Measurements from ENCODE around the gene TMC5. TPM values are rescaled to one million over a fixed set of nuclear protein-coding genes. Genes with fewer than 3 reads are reported as not detected.

Gene TMC5
- polyA plus RNA-seq, 1 donor from 2014 or later: not detected

GRCh38 chr16:19379838-19380237 is 37.8 kb upstream of the TMC5 start:
- TF ChIP-seq EZH2 (IDR thresholded peaks at IDR 0.05; ENCODE audit: borderline replicate concordance, insufficient read depth, low read length, poor library complexity, severe bottlenecking) (no peak), RAD21 (conservative IDR thresholded peaks at IDR 0.05) (no peak), SMC3 (conservative IDR thresholded peaks at IDR 0.05; ENCODE audit: poor library complexity) (no peak), CTCF (IDR thresholded peaks at IDR 0.05; ENCODE audit: poor library complexity, severe bottlenecking) (no peak), MXI1 (conservative IDR thresholded peaks at IDR 0.05; ENCODE audit: poor library complexity, severe bottlenecking) (no peak), POLR2AphosphoS5 (IDR thresholded peaks at IDR 0.05) (no peak)
- no peak overlapping the region for H3K27ac ChIP-seq (ENCODE audit: low read length)
- no peaks in the 10 kb centered on the region for H4K20me1 ChIP-seq (ENCODE audit: insufficient read depth)
- no peaks in the 10 kb centered on the region for H3K9me2 ChIP-seq (ENCODE audit: insufficient read depth, low read length)
- no peak overlapping the region for H3K9ac ChIP-seq (ENCODE audit: low read length)
- H3K27me3 ChIP-seq (ENCODE audit: insufficient read depth, low read depth, low read length): no peaks in the 10 kb centered on the region
- no peaks in the 10 kb centered on the region for H3K79me2 ChIP-seq (replicated peaks; ENCODE audit: insufficient read depth, low read length)
- H3K9me3 ChIP-seq (ENCODE audit: low read length): no peaks in the 10 kb centered on the region
- H3K4me3 ChIP-seq (ENCODE audit: low read length): no peak overlapping the region
- H3K4me2 ChIP-seq (ENCODE audit: low read length): no peak overlapping the region
- no peaks in the 10 kb centered on the region for H3K36me3 ChIP-seq (ENCODE audit: insufficient read depth, low read length)
- H3F3A ChIP-seq (ENCODE audit: insufficient read depth, low read length, poor library complexity, severe bottlenecking): no peaks in the 10 kb centered on the region
- H2AFZ ChIP-seq (ENCODE audit: low read depth, low read length): no peak overlapping the region

GRCh38 chr16:19380328-19380727 is 37.4 kb upstream of the TMC5 start:
- Histone ChIP-seq H2AFZ (ENCODE audit: low read depth, low read length) (no peak overlapping the region), H3K9me2 (ENCODE audit: insufficient read depth, low read length) (no peaks in the 10 kb centered on the region)
- TF ChIP-seq MXI1 (conservative IDR thresholded peaks at IDR 0.05; ENCODE audit: poor library complexity, severe bottlenecking): no peak
- no peak for TF ChIP-seq CTCF (IDR thresholded peaks at IDR 0.05; ENCODE audit: poor library complexity, severe bottlenecking)
- no peak for TF ChIP-seq RAD21 (conservative IDR thresholded peaks at IDR 0.05)
- TF ChIP-seq REST (IDR thresholded peaks at IDR 0.05; ENCODE audit: borderline replicate concordance): no peak
- no peak for TF ChIP-seq POLR2AphosphoS5 (IDR thresholded peaks at IDR 0.05)
- no peak for TF ChIP-seq SMC3 (conservative IDR thresholded peaks at IDR 0.05; ENCODE audit: poor library complexity)
- TF ChIP-seq EP300 (conservative IDR thresholded peaks at IDR 0.05; ENCODE audit: poor library complexity, severe bottlenecking): no peak
- TF ChIP-seq TAF1 (IDR thresholded peaks at IDR 0.05; ENCODE audit: low read depth): no peak
- TF ChIP-seq EZH2 (IDR thresholded peaks at IDR 0.05; ENCODE audit: borderline replicate concordance, insufficient read depth, low read length, poor library complexity, severe bottlenecking): no peak

More at GRCh38 chr16:19380328-19380727, 37.4 kb upstream of the TMC5 start:
- H4K20me1 ChIP-seq (ENCODE audit: insufficient read depth): no peaks in the 10 kb centered on the region
- no peaks in the 10 kb centered on the region for H3K79me2 ChIP-seq (replicated peaks; ENCODE audit: insufficient read depth, low read length)
- H3K9me3 ChIP-seq (ENCODE audit: low read length): no peaks in the 10 kb centered on the region
- no peak overlapping the region for H3K4me2 ChIP-seq (ENCODE audit: low read length)
- no peak overlapping the region for H3K9ac ChIP-seq (ENCODE audit: low read length)
- H3F3A ChIP-seq (ENCODE audit: insufficient read depth, low read length, poor library complexity, severe bottlenecking): no peaks in the 10 kb centered on the region
- no peak overlapping the region for H3K27ac ChIP-seq (ENCODE audit: low read length)
- no peaks in the 10 kb centered on the region for H3K36me3 ChIP-seq (ENCODE audit: insufficient read depth, low read length)
- no peak overlapping the region for H3K4me3 ChIP-seq (ENCODE audit: low read length)
- H3K27me3 ChIP-seq (ENCODE audit: insufficient read depth, low read depth, low read length): no peaks in the 10 kb centered on the region
